HG03045 (cell line): ENCODE results near the gene ART3.

Experiments used
- ATAC-seq: cut with Tn5 transposase; IDR thresholded peaks from one replicate; pipeline ENCODE4 v1.9.1; 2021; ENCODE audit warnings: mild to moderate bottlenecking, moderate library complexity; ENCODE audit not compliant: unreplicated experiment

The ART3 gene

GRCh38 chr4:76067652-76068286, 6.7 kb upstream of the ART3 start:
- ATAC-seq: no peak

- no peak for ATAC-seq
Measured at GRCh38 chr4:76072760-76073159, 1.7 kb upstream of the ART3 start.

- ATAC-seq: no peak
Measured at GRCh38 chr4:76074993-76075600, 588 bp downstream of the ART3 start.

- no peak for ATAC-seq
Measured at GRCh38 chr4:76078033-76078613, 3.6 kb downstream of the ART3 start.

- no peak for ATAC-seq
Measured at GRCh38 chr4:76083386-76083988, 9.0 kb downstream of the ART3 start.

- no peak for ATAC-seq
Measured at GRCh38 chr4:76084542-76084941, 10.0 kb downstream of the ART3 start.

GRCh38 chr4:76087007-76087769, 12.7 kb downstream of the ART3 start:
- ATAC-seq: no peak

- no peak for ATAC-seq
Measured at GRCh38 chr4:76088719-76089118, 14.2 kb downstream of the ART3 start.

- no peak for ATAC-seq
Measured at GRCh38 chr4:76090241-76090691, 15.8 kb downstream of the ART3 start.

GRCh38 chr4:76091052-76091451, 16.5 kb downstream of the ART3 start:
- ATAC-seq: no peak

- no peak for ATAC-seq
Measured at GRCh38 chr4:76095568-76095967, 21.1 kb downstream of the ART3 start.

GRCh38 chr4:76096076-76096475, 21.6 kb downstream of the ART3 start:
- ATAC-seq: no peak

- ATAC-seq: no peak
Measured at GRCh38 chr4:76105652-76106051, 31.1 kb downstream of the ART3 start.

- ATAC-seq: no peak
Measured at GRCh38 chr4:76106442-76106841, 31.9 kb downstream of the ART3 start.

- no peak for ATAC-seq
Measured at GRCh38 chr4:76108467-76109181, 34.1 kb downstream of the ART3 start.

- ATAC-seq: no peak
Measured at GRCh38 chr4:76116821-76117220, 42.3 kb downstream of the ART3 start.

GRCh38 chr4:76117536-76117935, 43.0 kb downstream of the ART3 start:
- no peak for ATAC-seq

GRCh38 chr4:76120199-76120598, 45.7 kb downstream of the ART3 start:
- ATAC-seq: no peak

GRCh38 chr4:76125816-76126215, 51.3 kb downstream of the ART3 start:
- no peak for ATAC-seq

- ATAC-seq: no peak
Measured at GRCh38 chr4:76127754-76128153, 53.2 kb downstream of the ART3 start.

- ATAC-seq: no peak
Measured at GRCh38 chr4:76141241-76141640, 66.7 kb downstream of the ART3 start.
